Sciatic nerve (tissue), 2 donors: Measurements from ENCODE around the gene OR13A1. TPM values are rescaled to one million over a fixed set of nuclear protein-coding genes. Genes with fewer than 3 reads are reported as not detected.
"Not testable (repeated sequence)": the region's sequence is repeated elsewhere in the genome, so short reads cannot be mapped to it uniquely, and the experiment has no call there.

ENCODE experiments used
- ATAC-seq: fragments of 200-7000 bp; cut with Tn5 transposase; one replicate; pipeline ENCODE4 v1.9.1; 2020; ENCODE audit warnings: mild to moderate bottlenecking, moderate library complexity
- DNase-seq: peaks from one replicate; pipeline ENCODE4 v3.0.0-alpha.2; 2020; ENCODE audit warnings: low spot score
- intact Hi-C: fragments of 100-400 bp; cut with DNase I; formaldehyde crosslinking; loops from one replicate; pipeline ENCODE4 v1.14.2; 2022
- total RNA-seq: library from RNA; stranded (reverse); fragmentation: NEBNext Ultra II Directional; extraction: Animal tissue kit (Norgen Biotek cat#: 25700); gene quantifications from one replicate; pipeline ENCODE4 v1.2.1, GENCODE V29; 2021
- donor health status: DM: no; HTN: no; CAD: no.
- donor health status: DM: no; HTN: no; CAD: no.

Gene OR13A1
- total RNA-seq, result not detected

DNA sequence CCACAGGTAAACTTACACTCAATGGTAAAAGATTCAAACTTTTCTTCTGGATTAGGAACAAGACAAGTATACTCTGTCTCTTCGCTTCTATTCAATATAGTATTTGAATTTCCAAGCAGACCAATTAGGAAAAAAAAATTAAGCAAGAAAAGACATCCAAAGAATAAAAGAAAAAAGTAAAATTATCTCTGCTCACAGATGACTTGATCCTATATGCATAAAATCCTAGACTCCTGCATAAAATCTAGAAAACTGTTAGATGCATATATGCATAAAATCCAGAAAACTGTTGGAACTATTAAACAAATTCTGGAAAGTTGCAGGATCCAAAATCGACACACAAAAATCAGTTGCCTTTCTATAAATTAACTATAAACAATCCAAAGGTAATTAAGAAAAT, at the start of gene OR13A1:
Gene OR13A1 (minus strand): TSS at position 101 of the 400 bp plus-strand sequence. CDS start 11,186 bp downstream, outside the sequence.
- no peak for DNase-seq
- ATAC-seq, result no peak
- intact Hi-C loops, result no loop called here

GRCh38 chr10:45361983-45362799, 46.8 kb upstream of the OR13A1 start:
- intact Hi-C loops, ATAC-seq, DNase-seq: not testable (repeated sequence)

GRCh38 chr10:45358961-45359360, 43.6 kb upstream of the OR13A1 start:
- intact Hi-C loops, DNase-seq, ATAC-seq: not testable (repeated sequence)

DNA sequence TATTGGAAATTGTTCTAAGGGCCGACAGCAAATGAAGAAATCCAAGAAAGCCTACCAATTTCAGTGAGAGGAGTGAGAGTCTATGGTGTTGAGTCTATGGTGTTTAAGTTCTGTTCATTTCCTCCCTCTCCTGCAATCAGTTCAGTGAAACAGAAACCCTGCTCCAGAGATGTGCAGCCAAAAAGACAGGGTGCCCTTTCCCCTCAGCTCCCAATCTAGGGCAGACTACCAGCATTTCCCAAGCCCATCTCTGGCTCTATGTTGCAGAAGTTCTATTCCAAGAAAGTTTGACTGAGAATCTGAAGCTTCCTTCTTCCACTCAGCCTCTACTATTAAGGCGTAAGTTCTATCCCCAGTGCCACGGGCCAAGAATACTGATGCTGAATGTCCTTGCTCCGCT, 40.1 kb upstream of the OR13A1 start:
- DNase-seq (no peak), ATAC-seq (no peak)
- intact Hi-C loops, result no loop called here

DNA sequence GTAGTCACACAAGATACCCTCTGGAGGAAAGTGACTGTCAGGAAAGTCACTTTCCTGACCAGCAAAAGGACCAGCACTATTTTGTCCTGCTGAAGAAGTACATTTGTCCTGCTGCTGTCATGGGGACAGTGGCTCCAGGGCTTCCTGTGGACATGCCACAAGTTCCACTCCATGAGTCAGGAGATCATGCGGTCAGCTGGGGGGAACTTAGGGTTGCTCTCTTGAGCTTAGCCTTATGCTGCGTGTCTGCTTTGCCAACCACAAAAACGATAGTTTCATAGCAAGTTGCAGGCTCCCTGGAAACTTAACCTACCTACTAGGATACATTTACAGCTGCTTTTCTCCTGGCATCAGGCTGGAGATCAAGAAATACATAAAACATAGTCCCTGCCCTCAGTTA, 38.9 kb upstream of the OR13A1 start:
- no peak for DNase-seq
- intact Hi-C loops, result no loop called here
- ATAC-seq, result peak; percentile 83

DNA sequence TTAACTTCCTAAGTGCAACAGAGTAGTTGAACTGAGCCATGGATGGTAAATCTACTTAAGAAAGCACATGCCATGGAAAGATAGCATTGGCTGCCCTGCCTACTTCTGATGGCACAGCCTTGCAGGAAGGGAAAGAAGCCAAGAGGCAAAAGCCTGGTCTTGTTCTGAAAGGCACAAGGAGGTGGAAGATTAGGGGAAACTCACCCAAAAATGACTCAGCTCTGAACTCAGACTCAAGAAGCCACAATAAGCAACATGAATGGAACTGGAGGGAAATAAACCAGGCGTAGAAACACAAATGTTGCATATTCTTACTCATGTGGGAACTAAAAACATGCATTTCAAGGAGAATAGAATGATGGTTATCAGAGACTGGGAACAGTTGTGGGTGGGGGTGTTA, 37.8 kb upstream of the OR13A1 start:
- no peak for ATAC-seq
- DNase-seq, result no peak
- intact Hi-C loops, result no loop called here

DNA sequence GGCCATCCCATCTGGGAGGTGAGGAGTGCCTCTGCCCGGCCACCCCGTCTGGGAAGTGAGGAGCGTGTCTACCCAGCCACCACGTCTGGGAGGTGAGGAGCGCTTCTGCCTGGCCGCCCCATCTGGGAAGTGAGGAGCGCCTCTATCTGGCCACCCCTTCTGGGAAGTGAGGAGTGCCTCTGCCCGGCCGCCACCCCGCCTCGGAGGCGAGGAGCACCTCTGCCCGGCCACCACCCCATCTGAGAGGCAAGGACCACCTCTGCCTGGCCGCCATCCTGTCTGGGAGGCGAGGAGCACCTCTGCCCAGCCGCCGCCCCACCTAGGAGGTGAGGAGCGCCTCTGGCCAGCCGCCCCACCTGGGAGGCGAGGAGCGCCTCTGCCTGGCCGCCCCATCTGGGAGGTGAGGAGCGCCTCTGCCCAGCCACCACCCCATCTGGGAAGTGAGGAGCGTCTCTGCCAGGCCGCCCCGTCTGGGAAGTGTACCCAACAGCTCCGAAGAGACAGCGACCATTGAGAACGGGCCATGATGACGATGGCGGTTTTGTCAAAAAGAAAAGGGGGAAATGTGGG, 32.9 kb upstream of the OR13A1 start:
- DNase-seq, intact Hi-C loops, ATAC-seq: not testable (repeated sequence)

DNA sequence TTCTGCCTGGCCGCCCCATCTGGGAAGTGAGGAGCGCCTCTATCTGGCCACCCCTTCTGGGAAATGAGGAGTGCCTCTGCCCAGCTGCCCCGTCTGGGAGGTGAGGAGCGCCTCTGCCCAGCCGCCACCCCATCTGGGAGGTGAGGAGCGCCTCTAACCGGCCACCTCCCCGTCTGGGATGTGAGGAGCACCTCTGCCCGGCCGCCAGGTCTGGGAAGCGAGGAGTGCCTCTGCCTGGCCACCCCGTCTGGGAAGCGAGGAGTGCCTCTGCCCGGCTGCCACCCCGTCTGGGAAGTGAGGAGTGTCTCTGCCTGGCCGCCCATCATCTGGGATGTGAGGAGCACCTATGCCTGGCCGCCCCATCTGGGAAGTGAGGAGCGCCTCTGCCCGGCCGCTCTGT, 32.1 kb upstream of the OR13A1 start:
- DNase-seq, intact Hi-C loops: not testable (repeated sequence)

GRCh38 chr10:45346652-45347335, 31.4 kb upstream of the OR13A1 start:
- intact Hi-C loops, ATAC-seq, DNase-seq: not testable (repeated sequence)

More for the DNA sequence above, 32.1 kb upstream of the OR13A1 start:
- ATAC-seq, result not testable (repeated sequence)

- ATAC-seq, intact Hi-C loops, DNase-seq: not testable (repeated sequence)
Observed at GRCh38 chr10:45340420-45340819, 25.0 kb upstream of the OR13A1 start.

GRCh38 chr10:45339894-45340293, 24.5 kb upstream of the OR13A1 start:
- ATAC-seq, result no peak
- intact Hi-C loops, result no loop called here
- no peak for DNase-seq

DNA sequence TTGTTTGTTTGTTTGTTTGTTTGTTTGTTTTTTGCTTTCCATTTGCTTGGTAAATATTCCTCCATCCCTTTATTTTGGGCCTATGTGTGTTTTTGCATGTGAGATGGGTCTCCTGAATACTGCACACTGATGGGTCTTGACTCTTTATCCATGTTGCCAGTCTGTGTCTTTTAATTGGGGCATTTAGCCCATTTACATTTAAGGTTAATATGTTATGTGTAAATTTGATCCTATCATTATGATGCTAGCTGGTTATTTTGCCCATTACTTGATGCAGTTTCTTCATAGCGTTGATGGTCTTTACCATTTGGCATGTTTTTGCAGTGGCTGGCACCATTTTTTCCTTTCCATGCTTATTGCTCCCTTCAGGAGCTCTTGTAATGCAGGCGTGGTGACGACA, 16.4 kb upstream of the OR13A1 start:
- intact Hi-C loops, DNase-seq, ATAC-seq: not testable (repeated sequence)

DNA sequence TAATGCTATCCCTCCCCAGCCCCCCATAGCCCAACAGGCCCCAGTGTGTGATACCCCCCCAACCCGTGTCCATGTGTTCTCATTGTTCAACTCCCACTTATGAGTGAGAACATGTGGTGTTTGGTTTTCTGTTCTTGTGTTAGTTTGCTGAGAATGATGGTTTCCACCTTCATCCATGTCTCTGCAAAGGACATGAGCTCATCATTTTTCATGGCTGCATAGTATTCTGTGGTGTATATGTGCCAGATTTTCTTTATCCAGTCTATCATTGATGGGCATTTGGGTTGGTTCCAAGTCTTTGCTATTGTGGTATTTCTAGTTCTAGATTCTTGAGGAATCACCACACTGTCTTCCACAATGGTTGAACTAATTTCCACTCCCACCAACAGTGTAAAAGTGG, 11.5 kb upstream of the OR13A1 start:
- ATAC-seq, intact Hi-C loops, DNase-seq: not testable (repeated sequence)

GRCh38 chr10:45325116-45325515, 9.7 kb upstream of the OR13A1 start:
- intact Hi-C loops, result no loop called here
- ATAC-seq (no peak), DNase-seq (no peak)

- DNase-seq, result no peak
- ATAC-seq, result no peak
- intact Hi-C loops, result no loop called here
Observed at GRCh38 chr10:45319702-45320101, 4.3 kb upstream of the OR13A1 start.

- ATAC-seq (no peak), DNase-seq (no peak)
- intact Hi-C loops, result no loop called here
Observed at GRCh38 chr10:45313264-45313873, 2.0 kb downstream of the OR13A1 start.

GRCh38 chr10:45308707-45309106, 6.7 kb downstream of the OR13A1 start:
- DNase-seq (no peak), ATAC-seq (no peak)
- intact Hi-C loops, result no loop called here

GRCh38 chr10:45302573-45302972, 12.8 kb downstream of the OR13A1 start:
- intact Hi-C loops, result no loop called here
- no peak for ATAC-seq
- no peak for DNase-seq

GRCh38 chr10:45298341-45298955, 17.0 kb downstream of the OR13A1 start:
- intact Hi-C loops, ATAC-seq, DNase-seq: not testable (repeated sequence)
